HepG2 (cell line): Measurements from ENCODE around the gene DSTN. TPM values are rescaled to one million over a fixed set of nuclear protein-coding genes. Genes with fewer than 3 reads are reported as not detected.

Experiments used
- ARNTL ChIP-seq: sonication (generic); formaldehyde crosslinking; IDR thresholded peaks from 2 replicates; pipeline ENCODE4 v1.4.0; 2020; ENCODE audit warnings: mild to moderate bottlenecking, missing genetic modification reagents
- ZBTB3 ChIP-seq: sonication (generic); formaldehyde crosslinking; IDR thresholded peaks from 2 replicates; pipeline ENCODE4 v1.4.0; 2020; ENCODE audit warnings: low read depth, mild to moderate bottlenecking, moderate library complexity, missing genetic modification reagents, borderline replicate concordance
- ZNF776 ChIP-seq: sonication (generic); formaldehyde crosslinking; IDR thresholded peaks from 2 replicates; pipeline ENCODE4 v1.4.0; 2020; ENCODE audit warnings: mild to moderate bottlenecking, missing genetic modification reagents
- polyA plus RNA-seq, 8 experiments: library from polyadenylated mRNA; depleted of rRNA in 3 of 8; stranded (reverse) in 7 of 8; unstranded in 1 of 8; fragments of >200 nt; fragmentation: Illumina TruSeq in 4 of 8; extraction: Trizol in 4 of 8; gene quantifications; 2 replicates each; pipeline versions ENCODE4 v1.2.1 to v1.2.3, GENCODE V29; 2011 to 2016; ENCODE audit warnings: low read depth in 4 of 8, missing spikeins in 1 of 8, mixed read lengths in 1 of 8; ENCODE audit not compliant: insufficient read depth in 1 of 8
- total RNA-seq, 5 experiments: library from RNA; depleted of rRNA; stranded (reverse); fragments of >200 nt; fragmentation: Illumina TruSeq; extraction: Trizol; gene quantifications; 2 replicates each; pipeline ENCODE4 v1.2.3, GENCODE V29; 2016; ENCODE audit warnings: low read depth in 1 of 5
- TF ChIP-seq, protein P1 (sequence below): sonication (generic); formaldehyde crosslinking; IDR thresholded peaks from 2 replicates; pipeline ENCODE4 v1.4.0; 2020; ENCODE audit warnings: mild to moderate bottlenecking, missing genetic modification reagents, borderline replicate concordance
- TF ChIP-seq, protein P2 (sequence below): sonication (generic); formaldehyde crosslinking; IDR thresholded peaks from 2 replicates; pipeline ENCODE4 v1.8.1; 2023; ENCODE audit warnings: missing genetic modification reagents, inconsistent platforms, borderline replicate concordance
- TF ChIP-seq, protein P3 (sequence below): sonication (generic); formaldehyde crosslinking; IDR thresholded peaks from 2 replicates; pipeline ENCODE4 v1.9.0; 2021; ENCODE audit warnings: missing genetic modification reagents, borderline replicate concordance
- TF ChIP-seq, protein P4 (sequence below): sonication (generic); formaldehyde crosslinking; IDR thresholded peaks from 2 replicates; pipeline ENCODE4 v1.4.0; 2020; ENCODE audit warnings: mild to moderate bottlenecking, missing genetic modification reagents, borderline replicate concordance

Gene DSTN
- total and polyA plus RNA-seq, 2 of the 13 experiments (the other 11 are each of a cell fraction or from before 2014, with no cell fraction given) = 27.6 to 106 TPM

DNA sequence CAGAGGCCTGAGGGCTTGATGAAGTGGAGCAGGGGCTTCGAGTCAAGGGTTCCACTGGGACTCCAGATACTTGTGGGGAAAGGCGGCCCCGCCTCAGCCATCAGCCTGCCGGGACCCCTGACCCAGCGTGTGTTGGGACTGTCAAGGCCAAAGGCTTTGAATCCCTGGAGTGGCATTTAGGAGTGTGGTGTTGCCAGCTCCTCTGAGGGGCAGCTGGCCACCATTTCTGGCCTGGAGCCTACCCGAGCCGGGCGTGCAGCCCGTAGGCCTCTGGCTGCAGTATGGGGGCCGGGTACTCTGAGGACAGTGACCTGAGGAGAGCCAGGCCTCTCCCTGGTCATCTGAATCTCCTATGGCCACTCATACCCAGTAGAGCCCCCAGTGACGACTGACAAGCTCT lies 72.1 kb downstream of the DSTN start (continued):
- TF ChIP-seq, protein P1, sequence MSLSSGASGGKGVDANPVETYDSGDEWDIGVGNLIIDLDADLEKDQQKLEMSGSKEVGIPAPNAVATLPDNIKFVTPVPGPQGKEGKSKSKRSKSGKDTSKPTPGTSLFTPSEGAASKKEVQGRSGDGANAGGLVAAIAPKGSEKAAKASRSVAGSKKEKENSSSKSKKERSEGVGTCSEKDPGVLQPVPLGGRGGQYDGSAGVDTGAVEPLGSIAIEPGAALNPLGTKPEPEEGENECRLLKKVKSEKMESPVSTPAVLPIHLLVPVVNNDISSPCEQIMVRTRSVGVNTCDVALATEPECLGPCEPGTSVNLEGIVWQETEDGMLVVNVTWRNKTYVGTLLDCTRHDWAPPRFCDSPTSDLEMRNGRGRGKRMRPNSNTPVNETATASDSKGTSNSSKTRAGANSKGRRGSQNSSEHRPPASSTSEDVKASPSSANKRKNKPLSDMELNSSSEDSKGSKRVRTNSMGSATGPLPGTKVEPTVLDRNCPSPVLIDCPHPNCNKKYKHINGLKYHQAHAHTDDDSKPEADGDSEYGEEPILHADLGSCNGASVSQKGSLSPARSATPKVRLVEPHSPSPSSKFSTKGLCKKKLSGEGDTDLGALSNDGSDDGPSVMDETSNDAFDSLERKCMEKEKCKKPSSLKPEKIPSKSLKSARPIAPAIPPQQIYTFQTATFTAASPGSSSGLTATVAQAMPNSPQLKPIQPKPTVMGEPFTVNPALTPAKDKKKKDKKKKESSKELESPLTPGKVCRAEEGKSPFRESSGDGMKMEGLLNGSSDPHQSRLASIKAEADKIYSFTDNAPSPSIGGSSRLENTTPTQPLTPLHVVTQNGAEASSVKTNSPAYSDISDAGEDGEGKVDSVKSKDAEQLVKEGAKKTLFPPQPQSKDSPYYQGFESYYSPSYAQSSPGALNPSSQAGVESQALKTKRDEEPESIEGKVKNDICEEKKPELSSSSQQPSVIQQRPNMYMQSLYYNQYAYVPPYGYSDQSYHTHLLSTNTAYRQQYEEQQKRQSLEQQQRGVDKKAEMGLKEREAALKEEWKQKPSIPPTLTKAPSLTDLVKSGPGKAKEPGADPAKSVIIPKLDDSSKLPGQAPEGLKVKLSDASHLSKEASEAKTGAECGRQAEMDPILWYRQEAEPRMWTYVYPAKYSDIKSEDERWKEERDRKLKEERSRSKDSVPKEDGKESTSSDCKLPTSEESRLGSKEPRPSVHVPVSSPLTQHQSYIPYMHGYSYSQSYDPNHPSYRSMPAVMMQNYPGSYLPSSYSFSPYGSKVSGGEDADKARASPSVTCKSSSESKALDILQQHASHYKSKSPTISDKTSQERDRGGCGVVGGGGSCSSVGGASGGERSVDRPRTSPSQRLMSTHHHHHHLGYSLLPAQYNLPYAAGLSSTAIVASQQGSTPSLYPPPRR (CRISPR knock-in tag) = no peak
- peak; percentile 33; the same call in 1 of the 2 replicates for TF ChIP-seq ZNF776
- TF ChIP-seq, protein P2, sequence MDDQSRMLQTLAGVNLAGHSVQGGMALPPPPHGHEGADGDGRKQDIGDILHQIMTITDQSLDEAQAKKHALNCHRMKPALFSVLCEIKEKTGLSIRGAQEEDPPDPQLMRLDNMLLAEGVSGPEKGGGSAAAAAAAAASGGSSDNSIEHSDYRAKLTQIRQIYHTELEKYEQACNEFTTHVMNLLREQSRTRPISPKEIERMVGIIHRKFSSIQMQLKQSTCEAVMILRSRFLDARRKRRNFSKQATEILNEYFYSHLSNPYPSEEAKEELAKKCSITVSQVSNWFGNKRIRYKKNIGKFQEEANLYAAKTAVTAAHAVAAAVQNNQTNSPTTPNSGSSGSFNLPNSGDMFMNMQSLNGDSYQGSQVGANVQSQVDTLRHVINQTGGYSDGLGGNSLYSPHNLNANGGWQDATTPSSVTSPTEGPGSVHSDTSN (CRISPR knock-in tag) = no peak
- TF ChIP-seq ZBTB3 (CRISPR knock-in tag) = no peak
- TF ChIP-seq, protein P3, sequence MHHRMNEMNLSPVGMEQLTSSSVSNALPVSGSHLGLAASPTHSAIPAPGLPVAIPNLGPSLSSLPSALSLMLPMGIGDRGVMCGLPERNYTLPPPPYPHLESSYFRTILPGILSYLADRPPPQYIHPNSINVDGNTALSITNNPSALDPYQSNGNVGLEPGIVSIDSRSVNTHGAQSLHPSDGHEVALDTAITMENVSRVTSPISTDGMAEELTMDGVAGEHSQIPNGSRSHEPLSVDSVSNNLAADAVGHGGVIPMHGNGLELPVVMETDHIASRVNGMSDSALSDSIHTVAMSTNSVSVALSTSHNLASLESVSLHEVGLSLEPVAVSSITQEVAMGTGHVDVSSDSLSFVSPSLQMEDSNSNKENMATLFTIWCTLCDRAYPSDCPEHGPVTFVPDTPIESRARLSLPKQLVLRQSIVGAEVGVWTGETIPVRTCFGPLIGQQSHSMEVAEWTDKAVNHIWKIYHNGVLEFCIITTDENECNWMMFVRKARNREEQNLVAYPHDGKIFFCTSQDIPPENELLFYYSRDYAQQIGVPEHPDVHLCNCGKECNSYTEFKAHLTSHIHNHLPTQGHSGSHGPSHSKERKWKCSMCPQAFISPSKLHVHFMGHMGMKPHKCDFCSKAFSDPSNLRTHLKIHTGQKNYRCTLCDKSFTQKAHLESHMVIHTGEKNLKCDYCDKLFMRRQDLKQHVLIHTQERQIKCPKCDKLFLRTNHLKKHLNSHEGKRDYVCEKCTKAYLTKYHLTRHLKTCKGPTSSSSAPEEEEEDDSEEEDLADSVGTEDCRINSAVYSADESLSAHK (CRISPR knock-in tag) = no peak
- no peak for TF ChIP-seq ARNTL (CRISPR knock-in tag)
- TF ChIP-seq, protein P4, sequence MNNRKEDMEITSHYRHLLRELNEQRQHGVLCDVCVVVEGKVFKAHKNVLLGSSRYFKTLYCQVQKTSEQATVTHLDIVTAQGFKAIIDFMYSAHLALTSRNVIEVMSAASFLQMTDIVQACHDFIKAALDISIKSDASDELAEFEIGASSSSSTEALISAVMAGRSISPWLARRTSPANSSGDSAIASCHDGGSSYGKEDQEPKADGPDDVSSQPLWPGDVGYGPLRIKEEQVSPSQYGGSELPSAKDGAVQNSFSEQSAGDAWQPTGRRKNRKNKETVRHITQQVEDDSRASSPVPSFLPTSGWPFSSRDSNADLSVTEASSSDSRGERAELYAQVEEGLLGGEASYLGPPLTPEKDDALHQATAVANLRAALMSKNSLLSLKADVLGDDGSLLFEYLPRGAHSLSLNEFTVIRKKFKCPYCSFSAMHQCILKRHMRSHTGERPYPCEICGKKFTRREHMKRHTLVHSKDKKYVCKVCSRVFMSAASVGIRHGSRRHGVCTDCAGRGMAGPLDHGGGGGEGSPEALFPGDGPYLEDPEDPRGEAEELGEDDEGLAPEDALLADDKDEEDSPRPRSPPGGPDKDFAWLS (CRISPR knock-in tag) = no peak
